OCI-LY7 (cell line): ENCODE results near the gene GIMAP8. TPM values are rescaled to one million over a fixed set of nuclear protein-coding genes. Genes with fewer than 3 reads are reported as not detected.

Experiments
- BruUV-seq: library from RNA; stranded (reverse); fragments of 400-500 nt; replicated peaks from 2 replicates; lab custom pipeline; 2021; lab: Mats Ljungman, UMichigan
- CTCF ChIA-PET: fragments of 300-600 bp; sonication (Branson Sonifier 250); formaldehyde crosslinking; loops from one replicate; lab custom pipeline; 2022; ENCODE audit warnings: antibody characterized with exemption; ENCODE audit not compliant: unreplicated experiment; lab: Charles Lee
- POLR2A ChIA-PET: fragments of 300-600 bp; sonication (Branson Sonifier 250); formaldehyde crosslinking; loops from one replicate; lab custom pipeline; 2022; ENCODE audit warnings: antibody characterized with exemption; lab: Charles Lee
- DNase-seq: peaks from one replicate; pipeline ENCODE4 v3.0.0-alpha.2; 2015; ENCODE audit warnings: low spot score
- H2AFZ ChIP-seq: fragments of 200-600 bp; sonication (generic), shearing (Covaris generic); 2 replicates; pipeline ENCODE4 v1.6.1; 2014; ENCODE audit warnings: mild to moderate bottlenecking, antibody characterized with exemption, low read length, moderate library complexity
- H3K27ac ChIP-seq: fragments of 200-600 bp; sonication (generic); 2 replicates; pipeline ENCODE4 v1.5.1; 2014; ENCODE audit warnings: mixed run types, low read depth, mild to moderate bottlenecking, moderate library complexity, low read length, inconsistent platforms; ENCODE audit not compliant: poor library complexity, severe bottlenecking
- H3K36me3 ChIP-seq: fragments of 200-600 bp; sonication (generic); 2 replicates; pipeline ENCODE4 v1.6.1; 2014; ENCODE audit warnings: mild to moderate bottlenecking, antibody characterized with exemption, low read length, moderate library complexity, mixed read lengths; ENCODE audit not compliant: insufficient read depth
- H3K4me1 ChIP-seq: fragments of 200-600 bp; sonication (generic); 2 replicates; pipeline ENCODE4 v1.5.1; 2014; ENCODE audit warnings: mild to moderate bottlenecking, low read length; ENCODE audit not compliant: insufficient read depth, poor library complexity, severe bottlenecking
- H3K4me2 ChIP-seq: fragments of 200-600 bp; sonication (generic); 2 replicates; pipeline ENCODE4 v1.6.1; 2014; ENCODE audit warnings: mild to moderate bottlenecking, low read length
- H3K4me3 ChIP-seq: fragments of 200-600 bp; sonication (generic); 2 replicates; pipeline ENCODE4 v1.5.1; 2014; ENCODE audit warnings: mild to moderate bottlenecking, low read depth, low read length; ENCODE audit not compliant: poor library complexity, severe bottlenecking
- H3K79me2 ChIP-seq: fragments of 200-600 bp; sonication (generic); 2 replicates; pipeline ENCODE4 v1.6.1; 2016; ENCODE audit warnings: low read depth, mild to moderate bottlenecking, low read length, moderate library complexity, mixed read lengths; ENCODE audit not compliant: insufficient read depth
- H3K9me2 ChIP-seq: fragments of 200-600 bp; sonication (generic); 2 replicates; pipeline ENCODE4 v1.6.1; 2016; ENCODE audit warnings: mild to moderate bottlenecking, low read length, mixed read lengths; ENCODE audit not compliant: insufficient read depth
- H3K9me3 ChIP-seq: fragments of 200-600 bp; sonication (generic); 2 replicates; pipeline ENCODE4 v1.6.1; 2014; ENCODE audit warnings: mild to moderate bottlenecking, mixed run types, low read length, mixed read lengths
- H4K20me1 ChIP-seq: fragments of 200-600 bp; sonication (generic); 2 replicates; pipeline ENCODE4 v1.6.1; 2014; ENCODE audit warnings: mild to moderate bottlenecking, antibody characterized with exemption, low read length, moderate library complexity, mixed read lengths; ENCODE audit not compliant: insufficient read depth
- CTCF ChIP-seq: fragments of 200-600 bp; sonication (generic); conservative IDR thresholded peaks from 2 replicates; pipeline ENCODE4 v1.5.1; 2014; ENCODE audit warnings: mild to moderate bottlenecking, antibody characterized with exemption, low read length, moderate library complexity, mixed read lengths
- EZH2phosphoT487 ChIP-seq: fragments of 200-600 bp; sonication (generic); IDR thresholded peaks from 2 replicates; pipeline ENCODE4 v1.6.1; 2018; ENCODE audit warnings: low read depth, borderline replicate concordance, mild to moderate bottlenecking, mixed run types, antibody characterized with exemption, low read length, moderate library complexity, mixed read lengths
- intact Hi-C: fragments of 100-400 bp; cut with micrococcal nuclease; formaldehyde crosslinking; loops from one replicate; pipeline ENCODE4 v1.10.0; 2022; ENCODE audit not compliant: unreplicated experiment
- total RNA-seq, 2 experiments: library from RNA; depleted of rRNA in 1 of 2; stranded (reverse); fragments of >200 nt in 1 of 2; shearing (Covaris generic) in 1 of 2; gene quantifications; 2 replicates each; pipeline ENCODE4 v1.2.3, GENCODE V29; 2014 to 2022

Gene GIMAP8
- total RNA-seq, 2 experiments from 2014 or later, result not detected

DNA sequence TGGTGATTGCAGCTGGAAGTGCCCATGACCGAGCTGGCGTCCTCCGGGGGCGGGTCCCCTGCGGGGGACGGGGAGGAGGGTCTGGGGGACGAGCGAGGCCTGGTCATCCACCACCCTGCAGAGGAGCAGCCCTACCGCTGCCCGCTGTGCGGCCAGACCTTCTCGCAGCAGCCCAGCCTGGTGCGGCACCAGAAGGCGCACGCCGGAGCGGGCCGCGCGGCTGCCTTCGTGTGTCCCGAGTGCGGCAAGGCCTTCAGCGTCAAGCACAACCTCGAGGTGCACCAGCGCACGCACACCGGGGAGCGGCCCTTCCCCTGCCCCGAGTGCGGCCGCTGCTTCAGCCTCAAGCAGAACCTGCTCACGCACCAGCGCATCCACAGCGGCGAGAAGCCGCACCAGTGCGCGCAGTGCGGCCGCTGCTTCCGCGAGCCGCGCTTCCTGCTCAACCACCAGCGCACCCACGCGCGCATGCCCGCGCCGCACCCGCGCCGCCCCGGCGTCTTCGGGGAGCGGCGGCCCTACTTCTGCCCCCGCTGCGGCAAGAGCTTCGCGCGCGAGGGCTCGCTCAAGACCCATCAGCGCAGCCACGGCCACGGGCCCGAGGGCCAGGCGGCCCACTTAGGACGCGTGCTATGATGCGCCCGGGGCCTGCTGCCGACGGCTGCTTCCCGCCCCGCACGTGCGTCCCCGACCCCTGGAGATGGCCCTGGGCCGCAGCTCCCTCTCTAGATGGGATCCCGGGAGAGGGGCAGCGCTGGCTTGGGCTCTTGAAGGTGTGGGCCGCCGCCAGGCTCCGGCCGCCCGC, 42.6 kb upstream of the GIMAP8 start:
- no peaks in the 10 kb centered on the region; the same call in 1 of the 2 replicates for H3K79me2 ChIP-seq
- no peak overlapping the region for H2AFZ ChIP-seq
- no peaks in the 10 kb centered on the region for H4K20me1 ChIP-seq
- peaks cover 40% of the 10 kb centered on the region for H3K4me1 ChIP-seq
- peak overlapping the region; percentile 80 for H3K4me3 ChIP-seq
- DNase-seq, result no peak
- intact Hi-C loops, result loop anchor here (2.0 kb wide), 1 partner anchor 39 kb away; the partner anchor contains the start of gene REPIN1
- H3K9me2 ChIP-seq, result no peaks in the 10 kb centered on the region
- no peaks in the 10 kb centered on the region for H3K9me3 ChIP-seq
- BruUV-seq, result no TSS peak
- ChIA-PET POLR2A (interaction anchor here (1.0 to 2.7 kb wide), 7 partner anchors 27 to 53 kb away, joined by 4 to 11 read pairs (median 9); no protein-coding TSS in a partner anchor), CTCF (interaction anchor here (0.6 kb wide), 1 partner anchor 703 kb away, joined by 4 read pairs; no protein-coding TSS in a partner anchor)
- H3K36me3 ChIP-seq, result peaks cover 10% of the 10 kb centered on the region
- peak overlapping the region; percentile 89 for H3K27ac ChIP-seq
- TF ChIP-seq EZH2phosphoT487, result no peak
- TF ChIP-seq CTCF, result no peak
- H3K4me2 ChIP-seq, result peak overlapping the region; percentile 96

DNA sequence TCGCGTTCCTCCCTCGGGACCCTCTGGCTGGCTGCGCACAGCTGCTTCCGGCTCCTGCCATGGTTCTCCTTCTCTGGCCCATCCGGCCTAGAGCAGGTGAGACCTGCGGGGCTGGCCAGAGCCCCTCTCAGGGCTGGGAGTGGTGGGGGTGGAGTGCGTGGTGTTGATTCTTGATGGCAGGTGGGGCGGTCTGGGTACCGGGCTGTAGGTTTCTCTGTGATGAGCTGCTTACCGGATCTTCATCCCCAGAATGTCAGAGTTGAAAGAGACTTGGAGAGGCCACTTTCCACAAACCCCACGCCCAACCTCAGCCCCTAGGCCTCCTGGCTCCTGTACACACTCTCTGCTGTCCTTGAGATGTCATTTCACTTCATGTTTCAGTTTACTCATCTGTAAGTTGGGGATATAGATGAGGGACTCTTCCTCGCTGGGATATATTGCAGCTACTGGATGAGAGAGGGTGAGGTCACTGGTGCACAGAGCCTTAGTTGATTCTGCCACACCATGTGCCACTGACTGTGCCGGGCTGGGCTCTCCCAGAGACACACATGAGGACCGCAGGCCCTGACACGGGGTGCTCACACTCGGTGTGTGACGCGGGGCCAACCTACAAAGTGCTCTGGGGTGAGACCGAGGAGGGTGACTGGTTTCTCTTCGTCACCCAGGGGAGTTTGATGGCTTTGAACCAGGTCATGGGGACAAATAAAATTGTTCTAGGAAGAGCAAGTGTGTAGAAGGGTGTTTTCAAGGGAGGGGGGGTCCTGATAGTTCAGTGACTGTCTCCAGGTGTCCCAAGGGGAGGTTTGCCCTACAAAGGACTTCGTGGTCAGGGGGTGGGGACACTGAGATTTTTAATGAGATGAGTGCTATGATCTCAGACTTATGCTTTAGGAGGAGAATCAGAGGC, 41.8 kb upstream of the GIMAP8 start:
- no peaks in the 10 kb centered on the region for H3K9me2 ChIP-seq
- no peaks in the 10 kb centered on the region for H4K20me1 ChIP-seq
- POLR2A ChIA-PET, result interaction anchor here (0.6 kb wide), 1 partner anchor 379 kb away, joined by 3 read pairs; no protein-coding TSS in a partner anchor
- TF ChIP-seq EZH2phosphoT487, result no peak
- TF ChIP-seq CTCF, result no peak
- no peak overlapping the region; the same call in 1 of the 2 replicates for H3K4me2 ChIP-seq
- H3K4me1 ChIP-seq, result peaks cover 39% of the 10 kb centered on the region
- no peak for DNase-seq
- intact Hi-C loops, result no loop called here
- no peaks in the 10 kb centered on the region for H3K9me3 ChIP-seq
- H3K27ac ChIP-seq, result peak overlapping the region; percentile 37
- no TSS peak for BruUV-seq
- no peak overlapping the region for H2AFZ ChIP-seq
- no peaks in the 10 kb centered on the region; the same call in 1 of the 2 replicates for H3K79me2 ChIP-seq
- CTCF ChIA-PET, result no interaction called here
- H3K36me3 ChIP-seq, result peaks cover 10% of the 10 kb centered on the region
- H3K4me3 ChIP-seq, result no peak overlapping the region
